ENCODE data around the gene LIMK2.
"Not testable (repeated sequence)": the region's sequence is repeated elsewhere in the genome, so short reads cannot be mapped to it uniquely, and the experiment has no call there.

LIMK2 gene

DNA sequence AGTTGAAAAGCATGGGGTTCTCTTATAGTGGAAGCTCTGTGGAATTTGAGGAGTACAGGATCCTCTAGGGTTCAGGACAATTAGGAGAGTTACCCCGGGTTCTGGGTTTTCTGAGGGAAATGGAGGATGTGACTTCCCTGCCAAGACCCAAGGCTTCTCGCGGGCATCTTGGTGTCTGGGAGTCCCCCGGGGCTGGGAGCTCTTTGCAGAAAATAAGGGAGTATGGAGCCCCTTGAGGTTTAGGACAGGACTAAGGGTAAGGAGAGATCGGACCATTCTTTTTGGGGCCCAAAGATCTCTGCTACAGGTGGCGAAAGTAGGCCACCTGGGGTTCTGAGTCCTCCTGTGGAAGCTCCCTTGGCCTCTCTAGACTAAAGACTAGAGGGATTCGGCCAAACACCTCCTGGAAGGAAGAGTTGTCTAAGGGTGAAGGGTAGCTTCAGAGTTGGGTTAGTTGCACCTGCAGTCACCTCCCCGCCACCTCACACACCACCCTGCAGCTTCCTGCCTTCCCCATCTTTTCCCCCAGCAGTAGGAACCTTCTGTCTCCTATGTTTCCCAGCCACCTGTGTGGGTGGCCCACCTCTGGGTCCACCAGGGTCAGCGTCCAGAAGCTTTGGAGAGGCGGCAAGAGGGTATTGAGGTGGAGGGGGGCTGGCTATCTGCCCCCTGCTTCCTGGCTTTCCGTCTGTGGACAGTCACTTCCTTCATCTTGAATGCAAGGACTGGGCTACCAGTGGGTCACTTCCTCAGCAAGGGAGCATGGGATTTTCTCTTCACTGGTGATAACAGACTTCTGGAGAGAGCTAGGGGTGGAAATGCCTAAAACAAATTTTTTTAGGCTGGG is 908 bp downstream of the LIMK2 start:
- DNase-seq, result peak in 2 of 3 experiments; percentile 28 to 35

DNA sequence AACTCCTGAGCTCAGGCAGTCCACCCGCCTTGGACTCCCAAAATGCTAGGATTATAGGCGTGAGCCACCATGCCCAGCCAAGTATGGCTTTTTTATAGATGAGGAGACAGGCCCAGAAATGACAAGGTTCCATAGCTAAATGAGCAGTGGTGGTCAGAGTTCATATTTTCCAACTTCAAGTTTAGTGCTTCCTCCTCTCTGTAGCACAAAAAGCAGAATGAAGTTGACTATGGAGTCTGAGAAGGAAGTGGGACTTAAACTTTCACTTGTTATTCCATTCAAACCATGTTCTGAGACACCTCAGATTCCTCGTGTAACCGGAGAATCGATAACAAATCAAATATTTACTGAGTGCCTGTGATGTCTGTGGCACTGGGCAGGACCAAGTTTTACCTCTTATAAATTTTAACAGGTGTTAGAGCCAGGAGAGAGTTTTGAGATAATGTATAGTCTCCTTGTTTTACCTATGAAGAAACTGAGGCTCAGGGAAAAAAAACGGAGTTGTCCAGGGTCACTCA is 3.0 kb downstream of the LIMK2 start:
- DNase-seq, result no peak

DNA sequence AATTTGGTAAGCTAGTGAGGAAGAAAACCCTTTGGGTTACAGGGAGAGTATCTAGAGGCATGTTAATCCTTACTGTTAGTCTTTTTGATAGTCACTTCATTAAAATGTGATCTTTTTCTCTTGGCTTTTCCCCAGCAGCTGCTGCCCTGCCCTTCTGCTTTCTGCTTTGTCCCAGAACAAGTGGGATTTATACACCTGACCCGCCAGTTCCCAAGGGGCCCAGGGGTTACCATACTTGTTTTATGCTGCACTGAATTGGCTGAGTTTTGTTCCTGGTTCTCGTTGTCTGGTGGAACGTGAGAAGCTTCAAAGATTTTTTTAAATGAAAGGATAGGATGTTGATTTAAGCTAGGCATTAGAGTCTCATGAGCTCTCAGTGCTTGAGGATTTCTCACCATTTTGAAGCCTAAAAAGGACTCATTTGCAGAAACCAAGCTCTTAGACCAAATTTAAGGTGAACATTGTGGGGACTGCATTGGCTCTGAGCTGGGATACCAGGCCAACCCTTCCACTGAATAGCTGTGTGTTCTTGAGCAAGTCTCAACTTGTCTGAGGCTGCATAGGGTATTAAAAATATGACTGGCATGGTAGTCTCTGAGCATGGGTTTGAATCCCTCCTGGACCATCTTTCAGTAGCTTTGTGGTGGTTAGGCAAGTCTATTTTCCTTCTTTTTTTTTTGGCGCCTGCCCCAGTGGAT is 6.6 kb downstream of the LIMK2 start:
- DNase-seq, result no peak

DNA sequence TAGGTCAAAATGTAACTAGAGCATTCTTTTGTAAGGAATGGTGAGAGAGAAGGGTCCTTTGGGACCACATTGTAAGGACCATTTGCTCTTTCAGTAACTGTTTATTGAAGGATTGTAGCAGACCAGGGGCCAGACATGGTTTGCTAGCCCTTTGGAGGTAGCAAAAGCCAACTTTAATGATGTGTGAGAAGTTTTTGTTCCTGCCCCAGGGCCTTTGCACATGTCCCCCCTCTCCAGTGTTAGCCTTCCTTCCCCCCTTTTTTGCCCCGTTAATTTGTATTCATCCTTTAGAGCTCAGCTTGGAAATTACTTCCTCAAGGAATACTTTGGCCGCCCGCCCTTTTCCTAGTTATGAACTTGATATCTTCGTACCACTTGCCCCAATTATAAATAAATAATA is 9.0 kb downstream of the LIMK2 start:
- no peak for DNase-seq

DNA sequence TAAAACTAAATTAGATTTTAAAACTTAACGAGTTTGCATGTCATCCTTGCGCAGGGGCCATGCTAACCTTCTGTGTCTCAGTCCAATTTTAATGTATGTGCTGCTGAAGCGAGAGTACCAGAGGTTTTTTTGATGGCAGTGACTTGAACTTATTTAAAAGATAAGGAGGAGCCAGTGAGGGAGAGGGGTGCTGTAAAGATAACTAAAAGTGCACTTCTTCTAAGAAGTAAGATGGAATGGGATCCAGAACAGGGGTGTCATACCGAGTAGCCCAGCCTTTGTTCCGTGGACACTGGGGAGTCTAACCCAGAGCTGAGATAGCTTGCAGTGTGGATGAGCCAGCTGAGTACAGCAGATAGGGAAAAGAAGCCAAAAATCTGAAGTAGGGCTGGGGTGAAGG is 10.6 kb downstream of the LIMK2 start:
- no peak for DNase-seq

DNA sequence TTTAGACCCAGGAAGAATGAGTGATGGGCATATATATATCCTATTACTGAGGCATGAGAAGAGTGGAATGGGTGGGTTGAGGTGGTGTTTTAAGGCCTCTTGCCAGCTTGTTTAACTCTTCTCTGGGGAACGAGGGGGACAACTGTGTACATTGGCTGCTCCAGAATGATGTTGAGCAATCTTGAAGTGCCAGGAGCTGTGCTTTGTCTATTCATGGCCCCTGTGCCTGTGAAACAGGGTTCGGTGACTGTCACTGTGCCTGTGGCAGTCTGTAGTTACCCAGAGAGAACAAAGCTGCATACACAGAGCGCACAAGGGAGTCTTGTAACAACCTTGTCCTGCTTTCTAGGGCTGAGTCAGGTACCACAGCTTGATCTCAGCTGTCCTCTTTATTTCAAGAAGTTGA is 11.7 kb downstream of the LIMK2 start:
- no peak for DNase-seq

DNA sequence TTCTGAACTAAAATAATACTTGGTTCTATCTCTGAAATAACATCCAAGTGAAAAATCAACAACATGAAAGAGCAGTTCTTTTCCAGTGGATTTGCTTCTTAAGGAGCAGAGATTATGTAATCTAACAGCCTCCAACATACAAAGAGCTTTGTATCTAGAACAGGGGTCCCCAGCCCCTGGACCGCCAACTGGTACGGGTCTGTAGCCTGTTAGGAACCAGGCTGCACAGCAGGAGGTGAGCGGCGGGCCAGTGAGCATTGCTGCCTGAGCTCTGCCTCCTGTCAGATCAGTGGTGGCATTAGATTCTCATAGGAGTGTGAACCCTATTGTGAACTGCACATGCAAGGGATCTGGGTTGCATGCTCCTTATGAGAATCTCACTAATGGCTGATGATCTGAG is 12.6 kb downstream of the LIMK2 start:
- not testable (repeated sequence) for DNase-seq

DNA sequence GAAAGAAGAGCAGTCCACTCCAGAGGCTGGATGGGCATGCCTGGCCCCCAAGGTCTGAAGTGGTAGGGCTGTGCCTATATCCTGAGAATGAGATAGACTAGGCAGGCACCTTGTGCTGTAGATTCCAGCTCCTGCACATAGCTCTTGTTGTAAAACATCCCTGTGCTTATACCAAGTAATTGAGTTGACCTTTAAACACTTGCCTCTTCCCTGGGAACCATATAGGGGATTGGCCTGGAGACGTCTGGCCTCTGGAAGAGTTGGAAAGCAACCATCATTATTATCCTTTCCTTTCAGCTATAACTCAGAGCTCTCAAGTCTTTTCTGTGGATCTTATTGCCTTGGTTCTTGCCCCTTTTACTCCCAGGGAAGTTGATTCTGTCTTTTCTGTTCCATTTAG is 15.1 kb downstream of the LIMK2 start:
- DNase-seq, result no peak

DNA sequence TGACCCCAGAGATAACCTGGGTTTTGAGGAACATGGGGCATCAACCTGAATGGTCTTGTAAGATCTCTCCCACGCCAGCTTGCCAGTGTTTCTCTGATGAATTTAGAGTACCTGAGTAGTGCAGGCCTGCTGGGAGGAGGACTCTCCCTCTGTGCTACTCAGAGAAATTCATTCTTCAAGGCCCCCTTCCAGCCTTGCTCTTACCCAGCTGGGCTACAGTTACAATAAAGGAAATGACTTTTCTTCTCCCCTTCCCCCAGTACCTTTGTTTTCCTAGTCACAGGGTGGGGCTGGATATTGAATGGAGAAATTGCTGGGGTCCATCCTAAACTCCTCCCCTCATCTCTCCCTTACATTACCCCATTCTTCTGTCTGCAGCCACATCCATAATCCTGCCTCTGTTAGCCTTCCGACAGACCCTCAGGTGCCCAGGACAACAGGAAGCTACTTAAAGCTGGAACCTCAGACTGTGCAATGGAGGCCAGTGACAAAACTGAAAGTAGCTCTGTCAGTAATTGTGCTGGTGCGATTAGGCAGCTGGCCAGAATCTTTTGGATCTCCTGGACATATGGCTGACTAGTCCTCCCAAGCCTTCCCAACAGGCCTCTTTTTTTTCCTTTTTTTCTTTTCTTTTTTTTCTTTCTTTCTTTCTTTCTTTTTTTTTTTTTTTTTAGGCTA is 17.4 kb downstream of the LIMK2 start:
- DNase-seq, result peak in 1 of 3 experiments; percentile 7

DNA sequence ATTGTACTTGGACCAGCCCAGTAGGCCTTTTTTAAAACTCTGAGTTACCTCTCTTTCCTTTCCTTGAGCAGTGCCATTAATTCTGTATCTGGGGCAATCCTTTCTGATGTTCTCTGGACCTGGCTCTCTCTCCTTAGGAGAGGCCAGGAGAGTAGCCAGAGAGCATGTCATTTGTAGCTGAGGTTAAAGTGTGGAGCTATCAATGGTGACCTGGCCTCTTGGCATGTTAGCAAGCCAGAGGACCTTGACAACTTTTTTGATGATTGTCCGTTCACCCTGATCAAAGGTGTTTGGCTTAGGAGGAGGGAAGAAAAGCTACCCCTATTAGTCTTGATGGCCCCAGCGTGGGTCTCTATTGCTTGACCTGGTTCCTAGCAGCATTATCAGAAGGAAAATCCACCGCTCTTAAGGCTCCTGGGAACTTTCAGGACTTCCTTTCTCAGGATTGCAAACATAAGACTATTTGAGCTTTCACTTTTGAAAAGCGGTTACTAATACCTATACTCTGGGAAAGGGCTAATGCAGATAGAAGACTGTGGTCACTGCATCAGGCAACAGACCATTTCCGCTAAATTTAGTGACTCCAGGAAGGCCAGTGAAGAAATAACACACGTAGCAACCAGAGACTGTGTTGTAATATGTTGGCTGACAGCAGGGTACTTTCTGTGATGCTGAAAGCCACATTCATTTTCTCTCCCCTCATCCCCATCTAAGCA is 18.2 kb downstream of the LIMK2 start:
- DNase-seq, result no peak

DNA sequence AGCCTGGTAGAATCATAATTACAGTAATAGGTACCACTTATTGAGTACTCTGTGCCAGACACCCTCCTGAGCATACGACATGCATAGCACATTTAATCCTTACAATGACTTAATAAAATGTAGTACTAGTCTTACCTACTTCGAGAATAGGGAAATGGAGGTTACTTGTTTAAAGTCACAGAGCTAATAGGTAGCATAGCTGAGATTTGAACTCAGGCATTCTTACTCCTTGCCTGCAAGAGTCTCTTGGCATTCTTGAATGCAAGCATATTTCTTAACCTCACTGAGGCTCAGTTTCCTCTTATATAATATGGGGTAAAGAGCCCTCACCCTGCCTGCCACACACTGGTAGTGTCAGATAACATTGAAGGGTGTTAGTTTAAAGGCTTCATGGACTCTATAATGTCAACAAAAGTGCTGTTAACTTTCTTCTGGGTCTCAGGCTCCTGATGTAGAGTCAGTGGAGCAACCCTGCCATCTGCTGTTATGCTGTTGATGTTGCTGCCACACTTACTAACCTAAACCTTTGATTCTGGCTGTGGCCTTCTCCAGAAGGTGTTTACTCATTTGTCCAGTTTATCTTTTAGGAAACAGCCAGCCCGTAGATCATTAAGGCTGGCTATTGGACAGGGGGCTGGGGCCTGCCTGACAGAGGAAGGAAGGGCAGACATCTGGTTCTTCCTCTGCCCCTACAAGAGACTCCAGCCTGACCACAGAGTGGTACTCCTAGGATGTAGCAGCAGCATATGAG is 18.9 kb downstream of the LIMK2 start:
- peak in 2 of 3 experiments; percentile 1 to 52 for DNase-seq

DNA sequence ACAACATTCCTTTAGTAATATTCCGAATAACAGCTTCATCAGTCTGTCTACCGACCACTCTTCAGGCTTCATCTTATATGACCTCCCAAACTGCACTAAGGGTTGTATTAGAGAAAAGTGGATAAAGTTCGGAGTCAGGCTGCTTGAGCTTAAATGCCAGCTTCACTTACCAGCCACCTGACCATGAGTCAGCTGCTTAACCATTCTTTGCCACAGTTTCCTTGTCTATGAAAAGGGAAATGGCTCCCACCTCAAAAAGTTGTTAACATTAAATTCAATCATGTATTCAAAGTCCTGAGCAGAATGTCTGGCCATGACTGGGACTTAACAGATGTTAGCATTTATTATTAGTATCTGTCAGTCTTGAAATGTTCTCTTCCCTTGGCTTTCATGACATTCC is 20.9 kb downstream of the LIMK2 start:
- DNase-seq, result no peak

DNA sequence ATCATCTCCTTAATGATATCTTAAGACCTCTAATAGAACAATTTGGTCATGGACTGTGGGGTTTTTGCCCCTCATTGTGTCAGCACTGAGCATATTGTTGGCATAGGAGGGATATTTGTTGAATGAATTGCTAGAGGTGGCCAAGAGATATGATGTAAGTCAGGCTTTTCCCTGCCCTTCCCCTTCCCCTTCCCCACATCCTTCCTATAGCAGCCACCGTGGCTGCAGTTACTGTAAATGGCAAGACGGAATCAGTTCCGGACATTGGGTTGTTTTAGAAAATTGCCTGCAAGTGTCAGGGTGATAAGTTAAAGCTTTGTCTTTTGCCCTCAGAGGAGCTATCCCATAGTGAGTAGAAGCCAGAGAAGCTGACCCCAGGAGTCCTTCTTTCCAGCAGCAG is 23.0 kb downstream of the LIMK2 start:
- DNase-seq, result no peak

DNA sequence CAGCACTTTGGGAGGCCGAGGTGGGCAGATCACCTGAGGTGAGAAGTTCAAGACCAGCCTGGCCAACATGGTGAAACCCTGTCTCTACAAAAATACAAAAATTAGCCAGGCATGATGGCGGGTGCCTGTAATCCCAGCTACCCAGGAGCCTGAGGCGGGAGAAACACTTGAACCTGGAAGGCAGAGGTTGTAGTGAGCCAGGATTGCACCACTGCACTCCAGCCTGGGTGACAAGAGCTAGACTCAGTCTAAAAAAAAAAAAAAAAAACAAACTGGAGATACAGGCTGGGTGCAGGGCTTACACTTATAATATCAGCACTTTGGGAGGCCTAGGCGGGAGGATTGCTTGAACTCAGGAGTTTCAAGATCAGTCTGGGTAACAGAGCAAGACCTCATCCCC is 23.9 kb downstream of the LIMK2 start:
- DNase-seq, result not testable (repeated sequence)

DNA sequence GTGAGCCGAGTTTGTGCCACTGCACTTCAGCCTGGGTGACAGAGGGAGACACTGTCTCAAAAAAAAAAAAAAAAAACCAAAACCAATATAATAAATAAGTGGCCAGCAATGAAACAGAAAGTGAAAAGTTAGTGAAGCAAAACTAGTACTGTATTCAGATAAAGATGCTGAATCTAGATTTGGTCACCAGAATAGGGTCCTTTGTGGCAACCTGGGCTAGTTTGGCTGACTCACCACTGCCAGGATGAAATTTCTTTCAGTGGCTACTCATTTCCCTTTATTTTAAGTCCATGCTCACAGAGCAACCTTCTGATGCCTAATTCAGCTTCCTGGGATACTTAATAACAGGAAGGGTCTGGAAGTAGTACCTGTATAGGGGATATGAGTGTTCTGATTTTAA is 26.0 kb downstream of the LIMK2 start:
- DNase-seq, result no peak

DNA sequence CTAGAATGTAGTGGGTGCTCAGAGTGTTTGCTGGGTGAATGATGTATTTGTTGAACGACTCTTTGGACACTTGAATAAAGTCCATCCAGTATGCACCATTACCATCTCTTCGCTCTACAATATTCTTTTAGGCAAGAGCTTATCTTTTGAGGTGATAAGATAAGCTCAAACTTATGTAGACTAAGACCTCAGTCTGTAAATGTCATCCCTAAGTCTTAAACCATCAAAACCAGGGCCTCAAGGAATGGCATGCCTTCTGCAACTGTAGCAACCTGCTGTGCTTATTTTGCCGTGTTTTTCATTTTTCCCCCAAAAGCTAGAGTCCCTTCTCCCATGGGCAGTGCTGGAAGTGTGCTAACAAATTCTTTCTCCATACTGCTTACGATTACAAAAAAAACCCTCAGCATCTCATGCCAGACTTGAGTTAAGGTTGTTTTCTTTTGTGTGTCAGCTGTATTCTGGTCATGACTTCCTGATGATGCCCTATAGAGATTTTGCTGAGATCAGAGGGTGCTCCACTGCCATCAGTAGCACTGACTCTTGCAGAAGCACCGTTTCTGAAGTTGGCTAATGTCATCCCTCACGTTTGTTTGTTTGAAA is 27.8 kb downstream of the LIMK2 start:
- DNase-seq, result no peak

DNA sequence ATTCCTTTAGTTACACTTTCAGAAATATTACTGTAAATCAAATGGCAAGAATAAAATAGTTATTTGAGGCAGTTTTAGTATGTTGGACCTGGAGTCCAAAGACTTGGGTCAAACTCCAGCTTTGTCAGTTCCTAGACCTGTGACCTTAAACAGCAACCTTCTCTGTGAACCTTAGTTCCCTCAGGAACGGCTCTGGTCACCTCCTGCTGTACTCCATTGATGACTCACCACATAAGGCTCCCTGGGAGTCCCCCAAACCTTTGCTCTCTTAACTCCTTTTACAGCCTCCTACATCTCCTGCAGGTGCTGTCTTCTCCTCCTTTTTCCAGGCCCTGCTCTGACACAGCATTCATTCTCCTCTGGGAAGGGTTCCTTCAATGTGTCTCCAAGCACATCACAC is 29.1 kb downstream of the LIMK2 start:
- DNase-seq, result no peak

DNA sequence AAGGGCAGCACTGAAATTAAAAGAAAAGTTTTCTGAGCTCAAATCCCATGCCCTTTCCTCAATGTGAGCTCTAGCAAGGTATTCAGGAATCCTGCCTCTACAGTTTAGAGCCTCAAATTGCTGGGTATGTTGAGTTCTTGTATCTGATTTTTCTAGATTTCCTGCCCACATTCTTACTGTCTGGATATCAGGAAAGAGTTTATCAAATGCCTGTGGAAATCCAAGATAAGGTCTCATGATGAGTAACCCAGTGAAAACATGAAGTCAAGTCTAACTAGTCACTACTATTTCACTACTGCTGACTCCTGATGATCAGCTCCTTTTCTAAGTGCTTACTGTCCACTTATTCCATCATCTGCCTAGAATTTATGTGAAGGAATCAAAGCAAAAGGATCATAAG is 29.8 kb downstream of the LIMK2 start:
- no peak for DNase-seq

DNA sequence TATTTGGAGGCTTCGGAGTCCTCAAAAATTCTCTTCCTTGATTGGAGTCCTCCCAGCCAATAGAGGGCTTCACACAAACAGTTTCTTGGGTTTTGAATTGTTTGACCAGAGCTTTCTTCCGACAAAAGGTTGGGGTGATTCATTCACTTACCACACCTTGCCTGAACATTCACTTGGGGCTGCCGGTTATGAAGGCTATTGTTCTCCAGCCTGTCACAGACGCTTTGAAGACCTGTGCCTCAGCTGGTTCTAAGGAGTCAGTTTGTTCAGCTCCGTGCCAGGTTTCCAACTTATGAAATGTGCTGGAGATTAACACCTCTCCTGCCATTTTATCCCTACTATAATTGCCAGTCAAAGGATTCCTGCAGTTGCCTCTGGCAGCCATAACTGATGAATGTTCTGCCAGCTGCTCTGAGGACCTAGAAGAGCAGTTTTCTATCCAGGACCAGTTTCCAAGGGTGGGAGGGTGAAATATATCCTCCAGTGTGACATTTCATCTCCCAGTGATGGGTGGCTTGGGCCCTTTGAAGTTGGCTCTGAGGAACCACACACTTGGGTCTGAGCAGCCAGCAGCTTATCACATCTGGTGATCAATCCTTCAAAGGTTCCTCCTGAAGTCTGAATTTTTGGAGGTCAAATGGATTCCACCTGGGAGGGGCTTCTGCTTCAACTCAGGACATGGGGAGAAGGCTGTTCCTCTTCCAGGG is 31.4 kb downstream of the LIMK2 start:
- no peak for DNase-seq

DNA sequence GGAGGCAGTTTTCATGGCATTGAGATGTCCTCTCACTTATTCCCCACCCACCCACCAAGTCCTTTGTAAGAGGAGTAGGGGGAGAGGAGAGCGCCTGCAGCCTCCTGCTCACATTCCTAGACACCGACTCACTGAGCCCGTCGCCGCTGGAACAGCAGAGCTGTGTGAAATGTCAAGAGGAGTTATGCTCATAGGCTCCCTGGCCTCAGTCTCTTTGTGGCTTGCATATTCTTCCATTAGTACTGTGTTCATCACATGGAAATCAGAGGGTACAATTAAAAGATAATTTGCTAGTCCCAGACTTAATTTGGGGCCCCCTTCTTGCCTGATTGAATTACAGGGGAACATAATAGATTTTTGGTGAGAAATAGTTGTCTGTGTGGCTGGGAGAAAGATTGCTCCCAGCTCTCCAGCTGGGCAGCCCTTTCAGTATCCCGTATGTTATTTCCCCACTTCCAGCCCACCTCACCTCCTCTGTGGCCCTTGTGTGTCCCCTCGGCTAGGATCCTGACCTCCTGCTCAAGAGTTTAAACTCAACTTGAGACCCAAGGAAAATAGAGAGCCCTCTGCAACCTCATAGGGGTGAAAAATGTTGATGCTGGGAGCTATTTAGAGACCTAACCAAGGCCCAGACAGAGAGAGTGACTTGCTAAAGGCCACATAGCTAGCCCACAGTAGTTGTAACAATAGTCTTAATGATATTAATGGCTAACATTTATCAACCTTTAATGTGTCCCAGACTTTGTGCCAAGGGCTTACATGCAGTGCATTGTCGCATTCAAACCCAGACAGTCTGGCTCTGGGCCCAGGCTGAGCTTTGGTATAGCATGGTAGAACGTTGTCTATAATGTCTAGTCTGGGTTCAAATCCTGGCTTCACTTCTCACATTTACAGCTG is 32.2 kb downstream of the LIMK2 start:
- DNase-seq, result no peak

Data from NCI-H1417 (cell line).